ENCODE data around the gene ADPRHL1. TPM values are rescaled to one million over a fixed set of nuclear protein-coding genes. Genes with fewer than 3 reads are reported as not detected.

The ADPRHL1 gene
- total RNA-seq, 4 donors from 2014 or later, result 3.9 to 15.2 (median 5.8) TPM; not detected in 1

DNA sequence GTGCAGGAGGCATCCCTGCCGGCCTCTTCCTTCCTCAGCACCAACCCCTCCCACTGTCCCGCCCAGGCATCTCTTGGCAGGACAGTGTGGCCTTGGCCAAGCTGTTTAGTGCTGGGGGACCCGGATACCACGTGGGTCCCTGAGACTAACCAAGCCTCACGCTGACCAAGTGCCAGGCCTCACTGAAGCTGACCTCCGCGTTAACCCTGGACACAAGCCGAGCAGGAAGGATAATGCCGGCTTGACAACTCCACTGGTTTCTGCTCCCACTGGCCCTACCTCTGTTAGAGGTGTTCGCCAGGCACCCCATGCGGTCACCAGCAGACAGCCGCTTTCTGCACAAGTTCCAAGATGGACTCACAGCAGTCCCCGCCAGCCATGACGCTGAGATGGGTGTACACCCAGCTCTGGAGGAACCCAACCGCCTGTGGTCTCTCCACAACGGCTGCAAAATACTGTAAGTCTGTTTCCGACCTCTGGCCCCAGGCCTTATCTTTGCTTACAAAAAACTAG is 101.7 kb downstream of the ADPRHL1 start:
- H3K9me3 ChIP-seq, result no peaks in the 10 kb centered on the region
- TF ChIP-seq POLR2A (IDR thresholded peaks at IDR 0.05), result no peak
- no peak for DNase-seq
- no peak overlapping the region for H3K27ac ChIP-seq
- no peaks in the 10 kb centered on the region for H3K4me1 ChIP-seq
- no peak overlapping the region for H3K4me3 ChIP-seq
- H3K27me3 ChIP-seq, result no peaks in the 10 kb centered on the region
- H3K36me3 ChIP-seq, result peaks cover 0 to 66% (median 0%) of the 10 kb centered on the region in 3 donors

DNA sequence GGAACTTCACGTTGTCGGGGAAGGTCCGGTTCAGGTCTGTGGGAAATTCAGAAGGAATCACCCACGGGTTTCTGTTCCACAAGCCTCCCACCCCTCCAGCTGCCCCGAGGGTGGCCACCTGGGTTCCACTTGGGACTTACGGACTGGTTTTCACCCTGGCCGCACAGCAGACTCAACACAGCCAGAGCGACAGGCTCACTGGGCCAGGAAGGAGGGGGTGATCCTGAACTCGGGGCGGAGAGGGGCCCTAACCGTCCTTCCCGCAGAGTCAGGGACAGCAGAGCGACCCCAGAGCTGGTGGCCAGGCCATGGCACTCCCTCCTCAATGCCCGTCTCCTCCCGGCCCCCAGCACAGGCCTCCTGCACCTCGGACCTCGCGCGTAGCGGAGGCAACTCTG is 102.4 kb downstream of the ADPRHL1 start:
- H3K36me3 ChIP-seq, result peaks cover 0 to 66% (median 0%) of the 10 kb centered on the region in 3 donors
- no peak overlapping the region for H3K4me3 ChIP-seq
- TF ChIP-seq, protein P1, sequence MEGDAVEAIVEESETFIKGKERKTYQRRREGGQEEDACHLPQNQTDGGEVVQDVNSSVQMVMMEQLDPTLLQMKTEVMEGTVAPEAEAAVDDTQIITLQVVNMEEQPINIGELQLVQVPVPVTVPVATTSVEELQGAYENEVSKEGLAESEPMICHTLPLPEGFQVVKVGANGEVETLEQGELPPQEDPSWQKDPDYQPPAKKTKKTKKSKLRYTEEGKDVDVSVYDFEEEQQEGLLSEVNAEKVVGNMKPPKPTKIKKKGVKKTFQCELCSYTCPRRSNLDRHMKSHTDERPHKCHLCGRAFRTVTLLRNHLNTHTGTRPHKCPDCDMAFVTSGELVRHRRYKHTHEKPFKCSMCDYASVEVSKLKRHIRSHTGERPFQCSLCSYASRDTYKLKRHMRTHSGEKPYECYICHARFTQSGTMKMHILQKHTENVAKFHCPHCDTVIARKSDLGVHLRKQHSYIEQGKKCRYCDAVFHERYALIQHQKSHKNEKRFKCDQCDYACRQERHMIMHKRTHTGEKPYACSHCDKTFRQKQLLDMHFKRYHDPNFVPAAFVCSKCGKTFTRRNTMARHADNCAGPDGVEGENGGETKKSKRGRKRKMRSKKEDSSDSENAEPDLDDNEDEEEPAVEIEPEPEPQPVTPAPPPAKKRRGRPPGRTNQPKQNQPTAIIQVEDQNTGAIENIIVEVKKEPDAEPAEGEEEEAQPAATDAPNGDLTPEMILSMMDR (IDR thresholded peaks at IDR 0.05), result no peak
- TF ChIP-seq POLR2A (IDR thresholded peaks at IDR 0.05), result no peak
- no peaks in the 10 kb centered on the region for H3K9me3 ChIP-seq
- no peak for DNase-seq
- H3K4me1 ChIP-seq, result no peaks in the 10 kb centered on the region
- no peaks in the 10 kb centered on the region for H3K27me3 ChIP-seq
- no peak overlapping the region for H3K27ac ChIP-seq

DNA sequence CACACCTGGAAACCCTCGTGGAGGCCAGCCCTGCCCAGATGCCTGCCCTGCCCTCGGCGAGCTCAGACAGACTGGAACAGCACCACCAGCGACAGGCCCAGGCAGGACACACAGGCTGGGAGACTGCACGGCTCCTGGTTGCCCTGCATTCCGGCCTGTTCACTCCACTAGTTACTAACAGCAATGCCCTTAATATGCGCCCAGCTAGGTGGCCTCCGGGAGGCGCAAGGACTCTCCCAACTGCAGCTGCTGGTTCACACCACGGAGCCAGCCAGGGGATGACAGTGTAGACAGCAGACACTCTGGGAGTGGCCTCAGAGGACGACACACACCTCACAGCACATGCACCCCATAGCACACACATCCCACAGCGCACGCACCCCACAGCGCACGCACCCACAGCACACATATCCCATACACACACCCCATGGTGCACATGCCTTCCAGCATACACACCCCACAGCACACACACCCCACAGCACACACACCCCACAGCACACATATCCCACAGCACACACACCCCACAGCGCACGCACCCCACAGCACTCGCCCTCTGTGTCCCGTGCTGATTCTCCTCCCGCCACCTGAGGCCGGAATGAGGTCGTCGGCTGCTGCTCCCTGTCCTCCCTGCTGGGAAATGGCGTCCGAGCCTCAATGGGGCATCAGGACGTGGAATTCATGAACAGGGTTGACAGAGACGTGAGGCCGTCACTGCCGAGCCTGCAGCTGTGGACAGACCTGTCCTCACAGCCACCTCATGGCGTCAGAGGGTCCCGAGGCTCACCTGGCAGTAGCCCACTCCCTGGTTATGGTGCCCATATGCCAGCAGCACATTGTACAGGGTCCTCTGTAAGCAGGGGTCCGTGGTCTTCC is 103.0 kb downstream of the ADPRHL1 start:
- no peak overlapping the region for H3K27ac ChIP-seq
- H3K36me3 ChIP-seq, result peaks cover 0 to 64% (median 0%) of the 10 kb centered on the region in 3 donors
- H3K4me1 ChIP-seq, result no peaks in the 10 kb centered on the region
- DNase-seq, result no peak
- H3K9me3 ChIP-seq, result no peaks in the 10 kb centered on the region
- no peaks in the 10 kb centered on the region for H3K27me3 ChIP-seq
- TF ChIP-seq, protein P1 (IDR thresholded peaks at IDR 0.05), result no peak
- no peak for TF ChIP-seq POLR2A (IDR thresholded peaks at IDR 0.05)
- no peak overlapping the region for H3K4me3 ChIP-seq

Small RNAs within 50 kb of the gene (small RNA-seq; reads per million reads assigned to genes)
- gene RNU1-16P, result 0 reads per million in 2 donors

Other genes starting within 250 kb of the ADPRHL1 start
- 10 to 100 TPM; 24.9 to 42.1 (median 36.8) TPM for gene PCID2, start 244.8 kb downstream of the ADPRHL1 start, total RNA-seq
- 100 to 1,000 TPM in 3 of 4 donors, 10 to 100 TPM in 1; 83.9 to 206 (median 114) TPM for gene CUL4A, start 243.9 kb downstream of the ADPRHL1 start, total RNA-seq
- 100 to 1,000 TPM in 3 of 4 donors, 10 to 100 TPM in 1; 42.1 to 236 (median 191) TPM for gene LAMP1, start 156.2 kb downstream of the ADPRHL1 start, total RNA-seq
- gene GRTP1, start 89.4 kb downstream of the ADPRHL1 start, total RNA-seq, result 100 to 1,000 TPM in 2 of 4 donors, 10 to 100 TPM in 2; 36.3 to 156 (median 97.9) TPM
- 10 to 100 TPM; 23.9 to 29.1 (median 26.9) TPM for gene DCUN1D2, start 37.2 kb upstream of the ADPRHL1 start, total RNA-seq
- 10 to 100 TPM; 37.0 to 75.1 (median 48.0) TPM for gene TFDP1, start 131.3 kb upstream of the ADPRHL1 start, total RNA-seq
- not detected for gene ATP4B, start 204.7 kb upstream of the ADPRHL1 start, total RNA-seq
- gene GRK1, start 213.7 kb upstream of the ADPRHL1 start, total RNA-seq, result 1 to 10 TPM in 1 of 4 donors, under 1 TPM in 1, not detected in 2; 0.88 to 1.7 TPM

Measured in Peyer's patch (tissue), 4 donors.